GM19023 (cell line): Measurements from ENCODE around the gene SLC11A2.
"Not testable (repeated sequence)": the region's sequence is repeated elsewhere in the genome, so short reads cannot be mapped to it uniquely, and the experiment has no call there.

Experiments
- ATAC-seq: cut with Tn5 transposase; IDR thresholded peaks from one replicate; pipeline ENCODE4 v1.9.1; 2021; ENCODE audit warnings: mild to moderate bottlenecking, moderate library complexity; ENCODE audit not compliant: unreplicated experiment

Gene SLC11A2

DNA sequence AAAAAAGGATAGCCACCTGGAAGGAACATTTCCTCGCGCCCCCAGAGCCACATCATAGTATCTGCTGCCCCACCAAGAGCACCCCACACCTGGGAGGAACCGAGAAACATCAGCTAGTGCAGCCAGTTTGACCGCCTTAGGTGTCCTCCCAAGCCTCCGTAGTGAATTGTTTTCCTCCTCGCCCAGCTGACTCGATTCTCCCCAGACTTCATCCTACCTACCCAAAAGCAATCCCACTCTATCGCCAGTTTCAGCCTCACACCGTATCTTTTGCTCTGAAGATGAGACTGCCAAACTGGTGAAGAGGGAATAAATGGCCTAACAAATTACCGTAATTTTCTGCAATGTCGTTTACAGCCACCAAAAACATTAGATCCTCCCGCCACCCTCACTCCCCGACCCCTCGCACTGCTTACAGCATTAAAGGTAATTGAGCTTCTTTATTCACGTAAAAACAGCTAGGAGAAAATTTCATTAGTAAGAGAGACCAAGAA is 1.2 kb upstream of the SLC11A2 start:
- ATAC-seq = no peak

DNA sequence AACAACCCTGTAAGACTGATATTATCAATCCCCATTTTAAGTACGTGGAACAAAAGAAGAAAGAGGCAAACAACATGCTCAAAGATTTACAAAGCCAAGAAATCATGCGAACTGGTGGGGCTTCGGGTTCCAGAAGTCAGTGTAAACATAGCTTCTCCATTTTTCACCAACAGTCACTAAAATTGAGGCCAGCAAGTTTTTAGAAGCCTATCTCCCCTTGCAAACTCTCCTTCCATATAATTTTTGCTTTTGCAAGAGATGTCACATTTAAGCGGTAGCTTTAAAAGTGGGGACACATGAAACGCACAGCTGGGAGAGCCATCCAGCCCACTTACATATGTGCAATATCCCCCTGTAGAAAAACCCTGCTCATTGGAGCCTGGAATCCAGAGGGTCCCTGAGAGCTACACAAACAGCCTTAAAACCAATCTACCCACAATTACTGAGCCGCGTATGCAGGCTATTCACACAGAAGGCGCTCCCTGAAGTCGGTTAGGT is 797 bp downstream of the SLC11A2 start:
- no peak for ATAC-seq

DNA sequence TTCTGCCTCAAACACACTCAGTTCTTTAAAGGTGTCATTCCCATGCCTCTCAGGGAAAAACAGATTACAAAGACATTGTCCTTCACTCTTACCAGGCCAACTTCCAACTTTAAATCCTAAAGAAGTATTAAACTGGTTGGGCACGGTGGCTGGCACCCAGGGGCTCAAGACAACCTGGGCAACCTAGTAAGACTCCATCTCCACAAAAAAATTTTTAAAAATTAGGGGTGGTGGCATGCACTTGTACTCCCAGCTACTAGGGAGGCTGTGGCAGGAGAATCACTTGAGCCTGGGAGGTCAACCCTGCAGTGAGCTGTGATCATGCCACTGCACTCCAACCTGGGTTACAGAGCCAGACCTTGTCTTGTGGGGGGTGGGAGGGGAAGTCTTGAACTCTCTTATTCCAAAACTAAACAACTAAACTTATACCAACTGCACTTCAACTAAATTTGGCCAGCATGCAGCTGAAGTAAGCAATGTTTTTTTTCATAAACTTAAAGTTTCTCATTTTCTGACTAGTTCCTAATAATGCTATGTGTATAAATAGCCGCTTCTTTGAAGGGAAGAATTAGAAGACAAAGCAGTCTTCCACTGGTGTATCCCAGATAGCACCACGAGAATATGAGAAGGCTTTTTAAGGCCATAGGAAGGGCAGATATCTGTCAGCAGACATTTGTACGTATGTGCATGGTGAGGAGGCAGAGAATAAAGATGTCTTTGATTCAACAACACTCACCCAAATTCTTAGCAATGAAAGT is 2.4 kb downstream of the SLC11A2 start:
- no peak for ATAC-seq

DNA sequence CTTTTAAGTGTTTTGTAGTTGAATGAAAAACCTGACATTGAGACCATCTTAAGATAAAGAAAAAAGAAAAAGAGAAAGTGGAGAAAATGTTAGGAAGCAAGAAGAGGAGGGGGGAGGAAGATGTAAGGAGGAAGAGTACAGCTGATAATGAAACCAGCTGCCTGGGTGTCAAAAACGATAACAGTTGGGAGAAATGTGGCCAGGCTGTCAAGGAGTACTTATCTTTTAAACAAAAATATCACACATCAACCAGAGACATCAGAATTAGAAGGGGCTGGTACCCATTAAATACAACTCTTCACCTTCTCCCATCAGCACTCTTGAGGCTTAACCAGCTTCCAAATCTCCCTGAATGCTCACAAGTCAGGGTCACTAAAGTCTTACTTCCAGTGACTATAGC is 4.5 kb downstream of the SLC11A2 start:
- no peak for ATAC-seq

DNA sequence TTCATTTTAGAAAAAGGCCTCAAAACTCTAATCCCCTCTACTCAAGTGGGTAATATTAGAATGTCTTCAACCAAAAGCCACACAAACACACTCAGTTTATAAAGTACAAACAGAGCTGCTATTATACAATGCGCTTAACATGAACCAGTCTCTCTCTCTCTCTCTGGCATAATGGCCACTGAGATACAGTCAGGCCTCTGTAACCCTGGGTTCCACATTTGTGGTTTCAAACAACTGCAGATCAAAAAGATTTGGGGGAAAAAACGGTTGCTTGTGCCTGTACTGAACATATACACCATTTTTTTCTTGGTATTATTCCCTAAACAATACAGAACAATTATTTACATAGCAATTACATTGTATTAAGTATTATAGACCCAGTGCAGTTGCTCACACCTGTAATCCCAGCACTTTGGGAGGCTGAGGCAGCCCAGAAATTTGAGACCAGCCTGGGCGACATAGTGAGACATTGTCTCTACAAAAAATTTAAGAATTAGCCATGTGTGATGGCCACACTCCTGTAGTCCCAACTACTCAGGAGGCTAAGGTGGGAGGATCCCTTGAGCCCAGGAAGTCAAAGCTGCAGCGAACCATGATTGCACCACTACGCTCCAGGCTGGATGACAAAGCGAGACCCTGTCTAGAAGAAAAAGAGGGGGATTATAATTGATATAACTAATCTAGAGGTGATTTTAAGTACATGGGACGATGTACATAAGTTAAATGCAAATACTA is 5.6 kb downstream of the SLC11A2 start:
- ATAC-seq = no peak

DNA sequence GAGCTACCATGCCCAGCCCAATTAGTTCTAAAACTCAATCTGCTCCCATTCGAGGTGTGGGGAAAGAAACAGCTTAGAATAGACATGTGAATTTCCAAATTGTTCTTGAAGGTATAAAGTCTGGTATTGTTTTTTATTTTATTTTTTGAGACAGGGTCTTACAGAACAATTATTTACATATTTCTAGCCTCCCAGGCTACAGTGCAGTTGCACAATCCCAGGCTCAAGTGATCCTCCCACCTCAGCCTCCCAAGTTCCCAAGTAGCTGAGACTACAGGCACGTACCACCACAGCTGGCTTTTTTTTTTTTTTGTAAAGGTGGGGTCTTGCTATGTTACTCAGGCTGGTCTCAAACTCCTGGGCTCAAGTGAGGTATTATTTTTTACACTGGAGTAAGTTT is 6.3 kb downstream of the SLC11A2 start:
- no peak for ATAC-seq

DNA sequence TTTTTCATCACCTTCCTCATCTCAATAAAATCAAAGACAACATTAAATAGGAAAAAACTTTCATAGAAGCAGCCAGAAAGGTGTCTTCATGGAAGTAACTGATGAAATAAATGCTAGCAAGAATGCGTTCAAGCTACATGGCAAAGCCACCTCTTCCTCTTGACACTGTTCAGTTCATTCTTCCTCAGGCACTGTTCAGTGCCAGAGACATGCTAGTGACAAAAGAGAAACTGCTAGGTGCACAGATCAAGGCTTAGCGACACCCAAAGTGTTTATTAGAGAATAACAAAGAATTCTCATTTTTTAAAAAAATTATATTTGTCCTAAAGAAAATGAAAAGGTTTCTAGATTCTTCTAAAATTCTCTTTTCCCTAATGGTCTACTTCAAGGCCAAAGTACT is 7.2 kb downstream of the SLC11A2 start:
- ATAC-seq = no peak

DNA sequence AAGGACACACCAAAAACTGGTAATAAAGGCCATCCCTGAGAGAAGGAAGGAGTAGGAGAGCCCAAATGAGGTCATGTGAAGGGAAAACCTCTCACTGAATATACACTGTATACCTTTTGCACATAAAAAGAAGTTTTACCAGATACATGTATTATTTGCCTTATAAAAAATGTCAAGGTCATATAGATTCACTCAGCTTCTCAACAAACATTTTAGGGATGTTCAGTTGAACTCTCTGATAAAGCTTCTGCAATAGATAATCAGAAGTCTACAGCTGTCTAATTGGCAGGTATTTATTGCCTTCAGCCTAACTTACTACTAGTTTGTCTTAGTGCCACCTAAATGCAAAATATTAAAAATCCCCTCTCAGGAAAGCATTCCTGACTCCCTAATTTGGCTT is 8.7 kb downstream of the SLC11A2 start:
- no peak for ATAC-seq

DNA sequence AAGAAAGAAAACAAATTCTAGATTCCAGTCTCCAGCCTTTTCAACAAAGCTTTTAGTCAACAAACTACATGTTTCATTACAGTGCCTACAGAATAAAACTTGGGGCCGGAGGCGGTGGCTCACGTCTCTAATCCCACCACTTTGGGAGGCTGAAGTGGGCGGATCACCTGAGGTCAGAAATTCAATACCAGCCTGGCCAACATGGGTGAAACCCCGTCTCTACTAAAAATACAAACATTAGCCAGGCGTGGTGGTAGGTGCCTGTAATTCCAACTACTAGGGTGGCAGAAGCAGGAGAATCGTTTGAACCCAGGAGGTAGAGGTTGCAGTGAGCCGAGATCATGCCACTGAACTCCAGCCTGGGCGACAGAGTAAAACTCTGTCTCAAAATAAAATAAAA is 11.7 kb downstream of the SLC11A2 start:
- not testable (repeated sequence) for ATAC-seq

DNA sequence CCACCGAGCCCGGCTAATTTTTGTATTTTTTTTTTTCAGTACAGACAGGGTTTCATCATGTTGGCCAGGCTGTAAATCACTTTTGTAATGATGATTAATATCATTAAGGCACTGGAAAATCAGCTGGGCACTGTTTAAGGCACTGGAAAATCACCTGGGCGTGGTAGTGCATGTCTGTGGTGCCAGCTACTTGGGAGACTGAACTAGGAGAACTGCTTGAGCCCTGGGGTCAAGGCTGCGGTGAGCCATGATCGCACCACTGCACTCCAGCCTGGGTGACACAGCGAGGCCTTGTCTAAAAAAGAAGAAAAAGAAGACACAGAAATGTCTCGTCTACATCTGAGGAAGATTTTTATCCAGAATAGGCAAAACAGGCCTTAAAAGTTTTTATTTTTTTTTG is 12.7 kb downstream of the SLC11A2 start:
- no peak for ATAC-seq

DNA sequence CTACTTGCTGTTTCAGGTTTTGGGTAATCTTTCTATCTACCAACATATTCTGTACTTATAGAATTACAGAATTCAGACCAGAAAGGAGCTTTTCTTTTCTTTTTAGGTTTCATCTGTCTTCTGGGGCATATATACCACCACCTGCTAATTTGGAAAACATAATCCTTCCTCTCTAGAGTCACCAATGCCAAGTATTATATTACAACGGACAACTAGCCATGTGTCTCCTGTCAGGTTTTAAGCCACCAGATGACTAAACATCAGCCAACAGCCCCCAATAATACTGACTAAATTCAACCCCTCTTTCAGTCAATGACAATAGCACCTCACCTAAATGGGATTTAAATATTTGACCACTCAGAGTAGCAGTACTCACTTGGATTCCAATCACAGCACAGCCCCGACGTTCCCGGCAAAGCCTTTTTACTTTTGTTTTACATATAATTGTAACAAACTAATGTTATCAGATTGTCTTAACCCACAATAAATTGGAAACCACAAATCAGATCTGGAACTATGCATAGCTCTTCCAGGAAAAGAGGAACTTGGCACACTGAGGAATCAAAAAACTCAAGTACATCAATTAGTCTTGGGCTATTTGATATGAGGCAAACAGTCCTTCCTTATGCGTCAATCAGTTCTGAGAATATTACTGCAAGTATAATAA is 13.5 kb downstream of the SLC11A2 start:
- ATAC-seq = no peak

DNA sequence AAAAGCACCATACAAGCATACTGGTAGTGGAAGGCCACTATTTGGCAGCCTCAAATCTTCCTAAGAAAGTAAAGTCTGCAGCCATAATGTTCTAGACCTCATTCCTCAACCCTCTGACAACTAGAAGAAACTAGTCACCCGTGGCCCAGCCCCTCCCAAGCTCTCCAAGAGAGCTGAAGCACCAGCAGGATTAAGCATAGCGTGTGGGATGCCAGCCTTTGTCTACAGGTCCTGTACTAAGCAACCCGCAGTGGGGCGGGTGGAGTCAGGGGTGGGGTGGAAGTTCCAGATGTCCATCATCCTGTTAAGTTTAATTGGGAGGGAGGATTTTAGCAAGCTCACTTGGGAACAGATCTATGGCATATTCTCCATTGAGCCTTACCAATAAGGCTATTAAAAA is 14.2 kb downstream of the SLC11A2 start:
- ATAC-seq = no peak

DNA sequence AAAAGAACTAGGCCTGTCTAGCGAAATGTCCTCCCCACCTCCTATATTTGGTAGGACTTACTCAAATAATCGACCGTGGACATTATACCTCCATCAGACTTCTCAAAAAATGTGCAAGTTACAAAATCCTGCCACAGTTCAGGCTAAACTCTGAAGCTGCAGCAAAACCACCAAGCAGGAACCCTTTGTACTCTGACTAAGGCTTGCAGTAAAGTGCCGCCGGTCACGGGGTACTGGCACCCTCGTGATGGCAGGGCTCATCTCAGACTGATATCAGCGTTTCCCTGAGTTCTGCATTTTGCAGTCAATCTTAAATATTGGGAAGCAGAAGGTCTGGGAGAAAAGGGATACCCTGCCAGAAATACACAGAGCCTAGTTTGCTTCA is 17.1 kb downstream of the SLC11A2 start:
- no peak for ATAC-seq

DNA sequence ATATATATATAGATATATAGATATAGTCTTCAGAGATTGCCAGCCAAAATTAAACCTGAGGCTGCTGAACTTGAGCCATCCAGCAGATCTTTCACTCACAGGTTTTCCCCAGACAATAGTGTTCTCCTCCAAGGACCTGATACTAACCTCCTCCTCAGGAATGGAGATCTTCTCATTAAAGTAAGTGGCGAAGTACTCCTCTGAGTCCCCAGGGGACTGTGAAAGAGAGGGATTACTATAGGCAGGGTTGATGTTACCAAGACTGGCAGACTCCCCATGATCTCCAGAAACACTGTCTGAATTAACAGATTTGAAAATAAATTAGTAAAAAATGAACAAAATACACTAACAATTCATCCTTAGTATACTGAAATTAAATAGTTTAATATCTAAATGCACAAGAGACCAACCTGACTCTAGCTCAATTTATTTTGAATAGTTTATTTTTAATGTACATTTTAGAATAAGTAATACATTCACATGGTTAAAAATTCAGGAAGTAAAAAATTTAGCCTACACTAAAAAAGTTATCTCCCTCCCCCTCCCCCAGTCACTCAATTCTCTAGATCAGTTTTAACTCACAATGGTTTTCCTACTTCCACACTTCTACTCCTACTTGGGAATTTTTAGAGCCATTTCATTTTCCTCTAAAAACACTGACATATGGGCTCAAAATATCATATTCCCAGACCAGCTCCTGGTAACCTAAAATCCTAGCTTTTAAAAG is 17.7 kb downstream of the SLC11A2 start:
- no peak for ATAC-seq

DNA sequence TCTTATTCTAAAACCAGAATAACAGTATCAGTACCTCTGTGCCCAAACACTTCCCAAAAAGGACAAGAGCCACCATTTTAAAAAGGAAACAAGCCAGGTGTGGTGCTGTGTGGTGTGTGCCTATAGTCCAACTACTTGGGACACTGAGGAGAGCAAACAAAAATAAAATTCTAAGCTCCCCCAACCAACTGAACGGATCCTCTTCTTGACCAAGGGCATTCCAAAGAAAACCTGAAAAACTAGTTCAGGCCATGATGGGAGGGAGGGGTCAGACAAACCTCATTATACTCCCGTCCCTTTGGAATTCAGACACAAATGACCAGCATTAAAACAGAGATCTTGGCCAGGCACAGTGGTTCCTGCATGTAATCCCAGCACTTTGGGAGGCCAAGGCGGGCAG is 20.5 kb downstream of the SLC11A2 start:
- ATAC-seq = no peak

DNA sequence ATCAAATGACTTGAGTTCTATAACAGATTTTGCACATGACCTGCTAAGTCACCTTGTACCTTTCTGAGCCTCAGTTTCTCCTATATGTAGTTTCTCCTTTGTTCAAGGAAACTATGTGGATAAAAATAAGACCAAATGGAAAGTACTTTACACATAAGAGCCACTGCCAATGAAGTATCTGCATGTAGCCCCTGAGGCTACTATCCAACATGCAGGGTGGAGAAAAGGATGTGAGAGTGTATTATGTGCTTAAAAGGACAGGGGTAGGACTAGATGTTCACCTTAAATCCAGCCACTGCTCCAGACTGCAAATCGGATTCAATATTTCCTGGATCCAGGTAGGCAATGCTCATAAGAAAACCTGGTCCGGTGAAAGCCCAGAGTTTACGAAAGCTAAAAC is 21.2 kb downstream of the SLC11A2 start:
- ATAC-seq = no peak

DNA sequence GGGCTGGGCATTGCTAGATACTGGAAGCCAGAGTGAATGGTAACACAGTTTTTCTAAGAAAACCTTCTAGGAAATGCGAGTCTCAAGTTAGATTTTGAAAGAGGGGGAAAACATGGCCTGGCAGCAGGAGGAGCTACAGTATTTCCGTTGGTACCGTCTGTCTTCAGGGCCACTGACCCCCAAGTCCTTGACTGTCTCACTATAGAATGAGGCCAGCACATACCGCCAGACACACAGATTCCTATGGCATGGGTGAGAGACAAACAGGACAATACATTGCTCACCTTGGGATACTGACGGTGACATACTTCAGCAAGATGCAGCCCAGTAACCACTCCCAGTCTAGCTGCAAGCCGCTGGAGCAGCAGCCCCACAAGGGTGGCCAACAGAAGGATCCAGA is 21.7 kb downstream of the SLC11A2 start:
- ATAC-seq = no peak

DNA sequence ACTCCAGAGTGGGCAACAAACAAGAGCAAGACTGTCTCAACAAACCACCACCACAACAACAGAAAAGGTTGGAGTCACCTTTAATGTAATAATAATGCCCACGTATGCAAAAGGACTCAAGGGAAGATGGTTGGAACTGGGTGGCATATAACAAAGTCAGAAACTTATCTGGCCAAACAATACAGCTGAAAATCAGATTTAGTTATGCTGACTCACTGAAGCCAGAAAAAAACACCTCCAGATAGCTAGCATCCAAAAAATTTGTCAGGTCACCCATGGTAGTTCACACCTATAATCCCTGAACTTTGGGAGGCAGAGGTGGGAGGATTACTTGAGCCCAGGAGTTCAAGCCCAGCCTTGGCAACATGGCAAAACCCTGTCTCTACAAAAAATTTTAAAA is 24.4 kb downstream of the SLC11A2 start:
- ATAC-seq = no peak

DNA sequence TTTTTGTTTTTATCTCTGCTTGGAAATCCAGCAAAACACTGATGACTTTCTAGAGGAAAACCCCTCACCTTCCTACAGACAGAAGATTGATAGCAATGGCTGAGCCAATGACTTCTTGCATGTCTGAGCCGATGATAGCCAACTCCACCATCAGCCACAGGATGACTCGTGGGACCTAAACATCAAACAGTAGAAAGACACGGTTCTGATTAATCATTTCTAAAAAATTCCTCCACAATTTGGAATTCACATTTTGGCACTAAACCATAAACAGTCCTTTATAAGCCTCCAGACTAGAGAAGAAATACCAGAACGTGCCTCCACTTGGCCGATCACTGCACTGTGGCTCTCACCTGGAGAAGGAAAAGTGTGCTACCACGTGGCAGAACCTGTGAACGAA is 25.9 kb downstream of the SLC11A2 start:
- no peak for ATAC-seq

DNA sequence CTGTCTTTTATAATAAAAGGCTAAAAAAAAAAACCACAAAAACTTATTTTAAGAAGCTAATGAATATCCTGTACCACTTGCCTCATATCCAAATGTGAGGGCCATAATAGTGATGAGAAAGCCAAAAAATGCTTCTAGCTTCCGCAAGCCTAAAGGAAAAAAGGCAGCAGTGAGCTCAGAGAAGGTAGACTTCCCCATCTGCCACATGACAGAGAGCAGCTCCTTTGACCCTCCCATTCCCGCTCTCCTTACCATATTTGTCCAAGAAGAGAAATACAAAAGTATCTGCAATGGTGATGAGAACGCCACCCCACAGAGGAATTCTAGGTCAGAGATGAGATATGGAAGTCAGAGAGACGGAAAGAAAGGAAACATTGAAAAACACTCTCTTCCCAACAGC is 27.1 kb downstream of the SLC11A2 start:
- no peak for ATAC-seq

DNA sequence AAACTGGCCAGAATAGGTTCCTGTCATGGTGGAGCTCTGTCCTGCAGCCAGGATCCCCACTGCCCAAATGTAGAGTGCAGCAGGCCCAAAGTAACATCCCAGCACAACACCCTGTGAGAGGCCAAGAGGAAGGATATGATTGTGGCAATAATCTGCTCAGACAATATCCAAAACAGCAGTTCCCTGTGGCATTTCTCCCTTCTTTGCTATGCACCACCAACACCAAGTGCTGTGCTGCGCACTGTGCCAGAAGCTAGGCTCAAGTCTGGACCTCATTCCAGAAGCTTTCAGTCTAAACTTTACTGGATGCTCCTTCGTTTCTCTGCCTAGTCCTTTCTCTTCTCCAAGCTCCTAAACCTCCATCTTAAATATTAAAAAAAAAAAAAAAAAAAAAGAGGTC is 33.4 kb downstream of the SLC11A2 start:
- ATAC-seq = no peak
